ENCODE measurements around the gene CHST15. TPM values are rescaled to one million over a fixed set of nuclear protein-coding genes. Genes with fewer than 3 reads are reported as not detected.
A peak's percentile ranks its signal among the peaks of the same experiment; 100 is the strongest.
"Not testable (repeated sequence)": the region's sequence is repeated elsewhere in the genome, so short reads cannot be mapped to it uniquely, and the experiment has no call there.

CHST15 gene
- total and polyA plus RNA-seq, 2 donors: 7.7 to 12.4 TPM

GRCh38 chr10:124095801-124096200, 2.4 kb upstream of the CHST15 start:
- Histone ChIP-seq H3K27me3 (ENCODE audit: control insufficient read depth in 2 of 2, insufficient read depth in 1 of 2, low read length in 1 of 2) (peaks cover 55 to 90% of the 10 kb centered on the region in 2 donors), H3K27ac (ENCODE audit: low read depth in 1 of 2, low read length in 1 of 2) (peak overlapping the region in 1 of 2 donors; percentile 47), H3K4me1 (ENCODE audit: control insufficient read depth in 2 of 2, insufficient read depth in 2 of 2, low read length in 2 of 2) (peaks cover 2 to 10% of the 10 kb centered on the region in 2 donors)
- H3K9me3 ChIP-seq (ENCODE audit: control insufficient read depth in 2 of 2, insufficient read depth in 1 of 2, low read length in 1 of 2); DNase-seq (ENCODE audit: low read depth in 6 of 9, low spot score in 9 of 9); H3K4me3 ChIP-seq (ENCODE audit: low read length in 2 of 2); H3K36me3 ChIP-seq (ENCODE audit: control insufficient read depth in 2 of 2, insufficient read depth in 2 of 2, low read length in 1 of 2): not testable (repeated sequence)
- 96% methylated on average over 16 of the region's 16 CpGs for WGBS

- peak in 1 of 9 donors; percentile 40 for DNase-seq (ENCODE audit: low read depth in 6 of 9, low spot score in 9 of 9)
- peaks cover 62 to 97% of the 10 kb centered on the region in 2 donors for H3K27me3 ChIP-seq (ENCODE audit: control insufficient read depth in 2 of 2, insufficient read depth in 1 of 2, low read length in 1 of 2)
- no peak overlapping the region for H3K4me3 ChIP-seq (ENCODE audit: low read length in 2 of 2)
- H3K36me3 ChIP-seq (ENCODE audit: control insufficient read depth in 2 of 2, insufficient read depth in 2 of 2, low read length in 1 of 2): no peaks in the 10 kb centered on the region
- WGBS: 89% methylated on average over 6 of the region's 6 CpGs
- peaks cover 2 to 10% of the 10 kb centered on the region in 2 donors for H3K4me1 ChIP-seq (ENCODE audit: control insufficient read depth in 2 of 2, insufficient read depth in 2 of 2, low read length in 2 of 2)
- peaks cover 0 to 8% of the 10 kb centered on the region in 2 donors for H3K9me3 ChIP-seq (ENCODE audit: control insufficient read depth in 2 of 2, insufficient read depth in 1 of 2, low read length in 1 of 2)
- peak overlapping the region in 1 of 2 donors; percentile 30 for H3K27ac ChIP-seq (ENCODE audit: low read depth in 1 of 2, low read length in 1 of 2)
These were observed 1.7 kb upstream of the CHST15 start for GRCh38 chr10:124095096-124095495.

- Histone ChIP-seq H3K27ac (ENCODE audit: low read depth in 1 of 2, low read length in 1 of 2) (peak overlapping the region; percentile 51 to 52), H3K9me3 (ENCODE audit: control insufficient read depth in 2 of 2, insufficient read depth in 1 of 2, low read length in 1 of 2) (peaks cover 0 to 8% of the 10 kb centered on the region in 2 donors), H3K4me1 (ENCODE audit: control insufficient read depth in 2 of 2, insufficient read depth in 2 of 2, low read length in 2 of 2) (peaks cover 2 to 10% of the 10 kb centered on the region in 2 donors), H3K27me3 (ENCODE audit: control insufficient read depth in 2 of 2, insufficient read depth in 1 of 2, low read length in 1 of 2) (peaks cover 65 to 99% of the 10 kb centered on the region in 2 donors), H3K4me3 (ENCODE audit: low read length in 2 of 2) (no peak overlapping the region), H3K36me3 (ENCODE audit: control insufficient read depth in 2 of 2, insufficient read depth in 2 of 2, low read length in 1 of 2) (no peaks in the 10 kb centered on the region)
- WGBS: 65% methylated on average over 11 of the region's 11 CpGs
- no peak for DNase-seq (ENCODE audit: low read depth in 6 of 9, low spot score in 9 of 9)
These were observed 1.0 kb upstream of the CHST15 start for GRCh38 chr10:124094419-124094785.

- not testable (repeated sequence) for H3K9me3 ChIP-seq (ENCODE audit: control insufficient read depth in 2 of 2, insufficient read depth in 1 of 2, low read length in 1 of 2); DNase-seq (ENCODE audit: low read depth in 6 of 9, low spot score in 9 of 9); H3K36me3 ChIP-seq (ENCODE audit: control insufficient read depth in 2 of 2, insufficient read depth in 2 of 2, low read length in 1 of 2)
- Histone ChIP-seq H3K27me3 (ENCODE audit: control insufficient read depth in 2 of 2, insufficient read depth in 1 of 2, low read length in 1 of 2) (peaks cover 69 to 99% of the 10 kb centered on the region in 2 donors), H3K27ac (ENCODE audit: low read depth in 1 of 2, low read length in 1 of 2) (peak overlapping the region; percentile 51 to 52), H3K4me3 (ENCODE audit: low read length in 2 of 2) (peak overlapping the region; percentile 33 to 48), H3K4me1 (ENCODE audit: control insufficient read depth in 2 of 2, insufficient read depth in 2 of 2, low read length in 2 of 2) (peaks cover 2 to 10% of the 10 kb centered on the region in 2 donors)
- whole genome bisulfite sequencing: 10% methylated on average over 39 of the region's 39 CpGs
These were observed 498 bp upstream of the CHST15 start for GRCh38 chr10:124093774-124094418.

- WGBS: 1% methylated on average over 70 of the region's 70 CpGs
These were observed 1.0 kb downstream of the CHST15 start for GRCh38 chr10:124092250-124092859.

GRCh38 chr10:124091646-124092249, 1.6 kb downstream of the CHST15 start:
- Histone ChIP-seq H3K36me3 (ENCODE audit: control insufficient read depth in 2 of 2, insufficient read depth in 2 of 2, low read length in 1 of 2) (no peaks in the 10 kb centered on the region), H3K27me3 (ENCODE audit: control insufficient read depth in 2 of 2, insufficient read depth in 1 of 2, low read length in 1 of 2) (peaks cover 60 to 95% of the 10 kb centered on the region in 2 donors), H3K27ac (ENCODE audit: low read depth in 1 of 2, low read length in 1 of 2) (peak overlapping the region in 1 of 2 donors; percentile 62), H3K4me1 (ENCODE audit: control insufficient read depth in 2 of 2, insufficient read depth in 2 of 2, low read length in 2 of 2) (peaks cover 2 to 10% of the 10 kb centered on the region in 2 donors), H3K4me3 (ENCODE audit: low read length in 2 of 2) (peak overlapping the region; percentile 32 to 48), H3K9me3 (ENCODE audit: control insufficient read depth in 2 of 2, insufficient read depth in 1 of 2, low read length in 1 of 2) (peaks cover 0 to 8% of the 10 kb centered on the region in 2 donors)
- no peak for DNase-seq (ENCODE audit: low read depth in 6 of 9, low spot score in 9 of 9)
- 6% methylated on average over 55 of the region's 55 CpGs for WGBS

More at GRCh38 chr10:124092250-124092859, 1.0 kb downstream of the CHST15 start:
- DNase-seq (ENCODE audit: low read depth in 6 of 9, low spot score in 9 of 9): peak in 2 of 9 donors; percentile 16 to 50
- peaks cover 0 to 8% of the 10 kb centered on the region in 2 donors for H3K9me3 ChIP-seq (ENCODE audit: control insufficient read depth in 2 of 2, insufficient read depth in 1 of 2, low read length in 1 of 2)
- peak overlapping the region in 1 of 2 donors; percentile 88 for H3K27ac ChIP-seq (ENCODE audit: low read depth in 1 of 2, low read length in 1 of 2)
- peaks cover 65 to 97% of the 10 kb centered on the region in 2 donors for H3K27me3 ChIP-seq (ENCODE audit: control insufficient read depth in 2 of 2, insufficient read depth in 1 of 2, low read length in 1 of 2)
- H3K4me1 ChIP-seq (ENCODE audit: control insufficient read depth in 2 of 2, insufficient read depth in 2 of 2, low read length in 2 of 2): peaks cover 2 to 10% of the 10 kb centered on the region in 2 donors
- H3K36me3 ChIP-seq (ENCODE audit: control insufficient read depth in 2 of 2, insufficient read depth in 2 of 2, low read length in 1 of 2): no peaks in the 10 kb centered on the region
- H3K4me3 ChIP-seq (ENCODE audit: low read length in 2 of 2): peak overlapping the region; percentile 42 to 48

GRCh38 chr10:124090601-124091209, 2.7 kb downstream of the CHST15 start:
- no peak for DNase-seq (ENCODE audit: low read depth in 6 of 9, low spot score in 9 of 9)
- no peak overlapping the region for H3K4me3 ChIP-seq (ENCODE audit: low read length in 2 of 2)

GRCh38 chr10:124089859-124090258, 3.5 kb downstream of the CHST15 start:
- WGBS: 93% methylated on average over 5 of the region's 5 CpGs
- peaks cover 0 to 8% of the 10 kb centered on the region in 2 donors for H3K9me3 ChIP-seq (ENCODE audit: control insufficient read depth in 2 of 2, insufficient read depth in 1 of 2, low read length in 1 of 2)
- DNase-seq (ENCODE audit: low read depth in 6 of 9, low spot score in 9 of 9): no peak
- H3K27me3 ChIP-seq (ENCODE audit: control insufficient read depth in 2 of 2, insufficient read depth in 1 of 2, low read length in 1 of 2): peaks cover 52 to 83% of the 10 kb centered on the region in 2 donors
- no peak overlapping the region for H3K27ac ChIP-seq (ENCODE audit: low read depth in 1 of 2, low read length in 1 of 2)
- peaks cover 2 to 8% of the 10 kb centered on the region in 2 donors for H3K4me1 ChIP-seq (ENCODE audit: control insufficient read depth in 2 of 2, insufficient read depth in 2 of 2, low read length in 2 of 2)
- H3K36me3 ChIP-seq (ENCODE audit: control insufficient read depth in 2 of 2, insufficient read depth in 2 of 2, low read length in 1 of 2): no peaks in the 10 kb centered on the region
- H3K4me3 ChIP-seq (ENCODE audit: low read length in 2 of 2): no peak overlapping the region

More at GRCh38 chr10:124090601-124091209, 2.7 kb downstream of the CHST15 start:
- WGBS: 87% methylated on average over 6 of the region's 6 CpGs
- Histone ChIP-seq H3K36me3 (ENCODE audit: control insufficient read depth in 2 of 2, insufficient read depth in 2 of 2, low read length in 1 of 2) (no peaks in the 10 kb centered on the region), H3K27me3 (ENCODE audit: control insufficient read depth in 2 of 2, insufficient read depth in 1 of 2, low read length in 1 of 2) (peaks cover 60 to 91% of the 10 kb centered on the region in 2 donors), H3K9me3 (ENCODE audit: control insufficient read depth in 2 of 2, insufficient read depth in 1 of 2, low read length in 1 of 2) (peaks cover 0 to 8% of the 10 kb centered on the region in 2 donors), H3K27ac (ENCODE audit: low read depth in 1 of 2, low read length in 1 of 2) (no peak overlapping the region), H3K4me1 (ENCODE audit: control insufficient read depth in 2 of 2, insufficient read depth in 2 of 2, low read length in 2 of 2) (peaks cover 2 to 8% of the 10 kb centered on the region in 2 donors)

Data from thymus (tissue), 11 donors.